HL-60/S4 treated with retinoic acid at 250 ng/mL for 4 days and 3 days (cell line): ENCODE data around the gene TCF21.

Source experiments
- in situ Hi-C: fragments of 300-500 bp; cut with MboI; formaldehyde crosslinking; loops from 2 replicates; pipeline ENCODE4 v1.7.0; 2022; ENCODE audit warnings: low sequenced_read_pairs

The TCF21 gene

DNA sequence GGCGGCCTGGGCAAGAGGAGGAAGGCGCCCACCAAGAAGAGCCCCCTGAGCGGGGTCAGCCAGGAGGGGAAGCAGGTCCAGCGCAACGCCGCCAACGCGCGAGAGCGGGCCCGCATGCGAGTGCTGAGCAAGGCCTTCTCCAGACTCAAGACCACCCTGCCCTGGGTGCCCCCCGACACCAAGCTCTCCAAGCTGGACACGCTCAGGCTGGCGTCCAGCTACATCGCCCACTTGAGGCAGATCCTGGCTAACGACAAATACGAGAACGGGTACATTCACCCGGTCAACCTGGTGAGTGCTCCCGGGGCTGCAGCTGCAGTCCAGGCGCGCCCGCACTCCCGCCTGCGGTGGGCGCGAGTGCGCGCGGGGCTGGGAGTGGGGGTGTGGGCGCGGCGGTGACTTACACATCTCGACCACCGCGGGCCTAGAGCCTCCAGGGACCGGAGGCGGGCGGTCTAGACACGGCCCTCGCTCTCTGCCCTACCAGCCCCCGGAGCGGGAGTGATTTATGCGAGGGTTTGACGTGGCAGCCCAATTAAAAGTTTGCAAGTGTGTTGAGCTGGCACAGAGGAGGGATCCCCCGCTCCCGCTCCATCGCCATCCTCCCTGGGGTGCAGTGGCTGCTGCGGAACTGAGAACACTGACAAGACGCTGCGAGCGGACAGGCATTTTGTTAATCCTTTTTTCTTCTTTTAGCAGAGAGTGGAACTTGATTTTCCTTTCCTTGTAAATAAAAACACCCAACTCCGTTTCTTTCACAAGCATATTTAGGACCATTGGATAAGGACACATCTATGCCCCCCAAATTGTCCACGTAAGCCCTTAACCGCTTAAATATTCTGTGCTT lies 867 bp downstream of the TCF21 start:
- in situ Hi-C loops: no loop called here

DNA sequence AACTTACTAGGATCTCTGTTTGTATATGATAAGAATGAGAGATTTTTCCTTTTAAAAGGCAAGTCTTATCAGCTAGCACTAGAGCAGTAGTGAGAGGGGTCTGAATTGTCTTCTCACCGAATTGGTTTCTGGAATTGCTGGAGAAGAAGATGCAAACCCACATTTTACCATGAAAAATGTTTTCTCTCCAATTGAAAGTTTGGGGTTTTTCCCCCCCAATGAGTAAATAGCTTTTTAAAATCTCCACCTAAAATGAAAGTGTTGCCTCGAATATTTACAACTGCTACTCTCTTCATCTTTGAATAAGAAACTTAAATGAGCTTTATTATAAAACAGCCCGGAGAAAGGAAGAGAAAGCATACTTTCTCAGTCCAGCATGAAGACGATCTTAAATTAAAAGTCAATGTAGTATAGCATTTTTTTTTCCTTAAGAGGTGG lies 1.8 kb downstream of the TCF21 start:
- in situ Hi-C loops: no loop called here

DNA sequence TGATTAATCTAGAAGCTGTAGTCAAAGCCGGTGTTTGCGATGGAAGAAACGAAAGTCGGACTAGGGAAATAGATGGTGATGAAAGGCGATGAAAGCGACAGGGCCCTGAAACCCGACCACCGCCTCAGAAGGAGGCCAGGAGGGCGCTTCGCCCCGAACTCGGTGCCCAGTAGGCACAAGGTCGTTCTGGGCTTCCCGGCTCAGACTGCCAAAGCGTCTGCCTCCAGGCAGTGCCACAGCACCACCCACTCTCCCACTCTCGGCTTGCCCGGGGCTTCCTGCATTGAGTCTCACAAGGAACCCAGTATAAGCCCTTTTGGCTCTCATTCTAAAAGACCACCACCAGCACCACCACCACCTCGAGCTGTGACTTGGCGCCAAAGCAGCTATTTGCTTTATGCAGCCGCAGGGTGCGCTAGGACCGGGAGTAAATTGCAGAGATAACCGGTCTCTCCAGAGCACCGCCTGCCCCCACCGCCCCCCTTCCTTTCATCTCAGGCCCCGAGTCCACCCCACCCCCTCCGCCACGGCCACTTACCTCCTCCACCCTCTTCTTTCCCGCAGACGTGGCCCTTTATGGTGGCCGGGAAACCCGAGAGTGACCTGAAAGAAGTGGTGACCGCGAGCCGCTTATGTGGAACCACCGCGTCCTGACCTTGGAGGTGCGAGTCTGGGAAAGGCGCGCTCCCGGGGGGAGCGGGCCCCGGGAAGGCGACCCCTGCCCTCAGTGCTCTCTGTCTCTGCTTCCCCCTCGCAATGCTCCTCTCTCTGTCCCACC lies 2.4 kb downstream of the TCF21 start:
- in situ Hi-C loops: no loop called here

DNA sequence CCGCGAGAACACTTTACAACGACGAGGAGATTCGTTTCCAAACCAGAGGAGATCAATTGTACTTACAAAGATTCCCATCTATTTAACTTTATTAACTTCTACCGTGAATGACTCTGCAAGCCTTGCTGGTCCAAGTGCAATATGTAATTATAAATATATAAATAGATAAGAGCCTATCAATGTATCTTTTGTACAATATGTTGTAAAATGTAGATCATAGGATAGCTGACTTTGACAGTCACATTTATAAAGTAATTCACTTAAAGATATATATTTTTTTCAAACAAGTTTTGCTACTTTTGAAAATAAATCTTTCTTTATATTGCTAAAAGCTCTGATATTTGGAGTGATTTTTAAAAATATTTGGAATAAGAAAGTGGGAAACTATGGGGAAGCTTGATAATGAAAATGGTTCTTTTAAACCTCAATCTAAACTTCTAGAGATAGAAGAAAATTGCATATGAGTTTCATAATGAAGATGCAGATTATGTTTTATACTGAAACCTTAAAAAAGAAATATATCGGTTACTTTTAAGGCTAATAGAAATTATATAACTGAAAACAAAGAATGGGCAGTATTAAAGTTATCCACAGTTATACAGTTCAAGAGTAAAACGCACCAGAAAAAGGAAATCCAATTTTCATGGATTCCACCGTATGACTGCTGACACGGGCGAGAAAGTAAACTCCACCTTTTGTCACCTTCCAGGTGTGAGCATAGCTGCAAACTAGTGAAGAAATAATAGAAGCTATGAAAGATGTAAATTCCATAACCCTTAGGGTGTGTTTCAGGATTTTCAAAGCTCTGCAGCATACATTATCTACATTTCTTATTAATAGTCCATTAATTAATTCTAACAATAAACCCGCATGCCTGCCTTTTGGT lies 3.3 kb downstream of the TCF21 start:
- in situ Hi-C loops: no loop called here

DNA sequence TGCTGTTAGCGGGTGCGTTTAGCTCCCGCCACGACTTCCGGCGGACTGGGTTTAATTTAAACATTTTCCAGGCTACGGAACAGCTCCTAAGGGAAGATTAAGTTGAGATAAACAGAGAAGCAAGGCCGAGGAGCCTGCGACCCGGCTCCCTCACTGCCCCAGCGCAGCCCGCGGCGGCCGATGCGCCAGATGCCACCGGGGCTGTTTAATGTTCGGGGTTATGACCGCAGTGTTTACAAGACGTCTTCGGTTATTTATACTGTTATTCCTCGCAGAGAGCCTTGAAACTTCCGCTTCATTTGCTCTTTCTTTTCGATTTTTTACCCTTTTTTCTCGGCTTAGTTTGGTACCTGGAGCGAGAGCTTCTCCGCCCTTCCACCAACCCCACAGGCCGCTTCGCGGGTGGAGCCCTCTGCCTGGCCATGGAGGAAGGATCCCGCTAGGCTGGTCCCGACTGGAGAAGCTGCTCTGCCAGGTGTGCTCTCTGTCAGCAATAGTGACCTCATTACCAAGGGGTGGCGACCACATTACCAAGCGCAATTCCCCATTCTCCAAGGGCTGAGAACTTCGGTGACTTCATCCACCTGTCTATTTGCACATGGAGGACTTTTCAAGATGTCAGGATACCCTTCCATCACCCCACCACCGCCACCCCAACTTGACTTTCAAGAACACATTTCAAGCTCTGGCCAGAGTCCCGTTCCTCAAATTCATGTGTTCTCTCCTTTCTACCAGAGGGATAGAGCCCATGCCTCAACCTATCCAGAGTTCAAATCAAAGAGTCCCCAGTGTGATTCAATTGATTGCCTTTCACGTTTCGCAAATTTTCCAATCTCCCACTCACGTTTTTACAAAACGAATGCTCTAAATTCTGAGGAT lies 4.1 kb downstream of the TCF21 start:
- in situ Hi-C loops: no loop called here

DNA sequence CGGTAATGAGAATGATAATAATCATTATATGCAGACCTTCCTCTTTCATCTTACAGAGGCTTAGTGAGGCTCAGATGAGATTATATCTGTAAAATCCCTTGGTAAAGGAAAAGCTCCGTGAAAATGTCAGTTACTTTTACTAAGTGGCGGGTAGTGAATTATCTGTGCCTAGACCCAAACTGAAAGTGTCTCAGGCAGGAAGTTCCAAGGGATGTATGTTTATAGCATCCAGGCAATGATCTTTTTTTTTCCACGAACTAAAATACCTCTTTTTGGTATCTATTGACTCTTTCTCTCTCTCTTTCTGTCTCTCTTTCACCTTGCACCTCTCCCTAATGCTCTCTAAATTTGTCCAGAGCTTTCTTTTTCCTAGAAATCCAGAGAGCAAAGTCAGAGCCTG lies 5.0 kb downstream of the TCF21 start:
- in situ Hi-C loops: no loop called here

DNA sequence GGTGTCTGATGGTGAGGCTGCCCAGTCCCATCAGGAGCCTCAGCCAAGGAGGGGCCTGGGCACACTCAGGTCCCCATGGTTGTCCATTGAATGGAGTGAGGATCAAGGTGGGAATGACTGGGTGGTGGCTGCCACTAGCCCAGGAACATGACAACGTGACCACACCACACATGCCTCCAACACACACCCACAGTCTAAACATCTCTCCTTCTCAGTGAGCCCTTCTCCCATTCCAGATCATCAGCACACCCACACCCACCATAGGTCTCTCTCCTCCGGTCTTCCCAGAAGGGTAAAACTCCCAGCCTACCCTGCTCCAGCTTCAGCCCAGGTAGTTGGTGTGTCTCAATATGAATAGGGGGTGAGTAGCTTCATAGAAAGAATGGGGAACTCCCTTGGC lies 5.5 kb downstream of the TCF21 start:
- in situ Hi-C loops: no loop called here

DNA sequence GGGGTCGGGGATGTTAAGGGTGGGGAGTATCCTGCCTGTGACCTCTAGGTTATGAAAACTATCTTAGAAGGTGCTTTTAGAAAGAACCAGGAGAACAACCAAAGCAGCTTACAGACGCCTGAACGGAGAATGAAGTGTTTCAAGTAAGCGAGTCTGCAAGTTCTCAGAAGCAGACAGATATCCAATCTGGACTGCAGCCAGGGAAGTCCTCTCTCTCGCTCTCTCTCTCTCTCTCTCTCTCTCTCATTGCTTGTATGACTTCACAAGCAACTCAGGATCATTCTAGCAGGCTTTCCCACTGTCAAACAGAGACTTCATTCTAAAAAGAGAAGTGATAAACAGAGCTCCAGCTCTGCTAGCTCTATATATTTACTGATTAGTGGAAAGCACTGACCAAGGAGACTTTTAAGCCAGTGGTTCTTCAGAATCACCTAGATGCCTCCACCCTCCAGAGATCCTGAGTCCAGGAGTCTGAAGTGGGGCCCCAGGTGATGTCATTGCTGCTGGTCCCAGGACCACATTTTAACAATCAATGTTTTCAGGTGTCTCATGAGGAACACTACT lies 6.0 kb downstream of the TCF21 start:
- in situ Hi-C loops: no loop called here

DNA sequence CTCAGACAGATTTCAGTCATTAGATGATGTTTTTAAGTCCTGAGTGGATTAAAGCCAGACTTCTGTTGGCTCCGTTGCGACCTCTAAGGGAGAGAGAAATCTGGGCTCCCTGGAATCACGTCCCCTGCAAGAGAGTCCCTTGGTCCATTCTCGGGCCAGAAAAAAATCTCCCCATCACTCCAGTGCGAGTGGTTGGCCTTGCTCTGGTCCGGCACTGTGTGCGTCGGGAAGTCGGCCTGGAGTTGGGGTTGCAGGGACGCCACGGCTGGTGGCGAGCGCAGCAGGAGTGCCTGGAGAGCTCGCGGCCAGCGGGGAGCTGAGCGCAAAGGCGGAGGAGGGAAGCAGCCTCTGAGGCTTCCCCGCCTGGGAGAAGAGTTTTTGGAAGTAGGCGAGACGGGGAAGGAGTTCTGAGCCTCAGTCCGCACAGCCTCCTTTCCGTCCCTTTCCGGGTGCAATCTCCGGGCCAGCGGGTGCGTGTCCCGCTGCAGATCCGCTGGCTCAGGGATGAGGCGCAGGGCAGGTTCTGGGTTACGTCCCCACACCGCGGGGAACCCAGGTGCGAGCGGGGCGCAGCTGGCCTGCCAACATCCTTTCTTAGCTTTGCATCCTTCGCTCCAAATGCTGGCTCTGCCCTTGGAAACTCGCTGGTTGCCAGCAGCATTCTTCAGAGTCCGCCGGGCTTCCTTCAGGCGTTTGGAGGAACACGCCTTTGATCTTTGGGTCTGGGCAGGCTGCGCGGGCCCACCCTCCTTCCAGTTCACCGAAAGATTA lies 6.8 kb downstream of the TCF21 start:
- in situ Hi-C loops: no loop called here

DNA sequence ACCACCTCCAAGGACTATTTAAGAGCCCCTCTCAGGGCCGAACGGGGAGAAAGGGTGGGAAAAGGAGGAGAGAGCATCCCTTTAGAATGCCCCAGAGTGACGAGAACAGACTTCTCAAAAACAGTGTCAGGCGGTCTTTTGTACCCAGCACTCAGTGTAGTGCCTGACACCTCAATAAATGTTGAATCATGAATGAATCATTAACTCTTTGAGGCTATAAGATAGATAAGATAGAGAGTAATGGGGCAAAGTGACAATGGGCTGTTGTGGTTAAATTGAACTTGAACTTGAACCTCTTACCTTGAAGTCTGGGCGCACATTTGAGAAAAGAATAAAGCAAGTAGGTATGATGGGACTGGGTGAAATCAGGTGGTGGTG lies 7.4 kb downstream of the TCF21 start:
- in situ Hi-C loops: no loop called here

DNA sequence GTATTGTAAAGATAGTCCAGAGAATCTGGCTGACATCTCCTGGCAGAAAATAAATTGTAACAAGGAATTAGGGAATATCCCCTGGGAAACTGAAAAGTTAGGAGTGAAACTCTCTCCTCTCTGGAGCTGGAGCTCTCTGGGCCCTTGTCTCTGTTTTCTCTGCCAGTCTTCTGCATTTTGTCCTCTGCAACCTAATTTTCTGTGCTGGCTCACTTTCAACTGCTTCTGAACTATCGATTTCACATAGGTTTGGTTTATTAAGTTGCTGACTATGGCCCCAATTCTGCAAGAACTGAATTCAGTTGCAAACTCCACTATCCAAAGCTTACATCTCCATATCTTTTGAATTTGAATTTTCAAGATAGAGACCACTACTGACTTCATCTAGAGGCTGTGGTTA lies 9.3 kb downstream of the TCF21 start:
- in situ Hi-C loops: no loop called here

DNA sequence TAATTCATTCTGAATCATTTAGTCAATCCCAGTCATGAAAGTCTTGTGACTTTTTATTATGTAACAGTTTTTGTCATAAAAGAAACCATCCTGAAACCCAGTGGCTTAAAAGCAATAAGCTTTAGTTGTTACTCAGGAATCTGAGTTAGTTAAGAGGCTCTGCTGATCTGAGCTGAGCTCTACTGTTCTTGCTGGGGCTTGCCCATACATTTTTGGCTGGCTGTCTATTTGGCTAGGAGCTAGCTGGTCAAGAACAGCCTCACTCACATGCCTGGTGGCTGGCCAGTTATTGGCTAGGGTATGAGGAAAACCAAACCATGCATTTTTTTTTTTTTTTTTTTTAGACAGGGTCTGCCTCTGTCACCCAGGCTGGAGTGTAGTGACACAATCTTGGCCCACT lies 10.6 kb downstream of the TCF21 start:
- in situ Hi-C loops: no loop called here

DNA sequence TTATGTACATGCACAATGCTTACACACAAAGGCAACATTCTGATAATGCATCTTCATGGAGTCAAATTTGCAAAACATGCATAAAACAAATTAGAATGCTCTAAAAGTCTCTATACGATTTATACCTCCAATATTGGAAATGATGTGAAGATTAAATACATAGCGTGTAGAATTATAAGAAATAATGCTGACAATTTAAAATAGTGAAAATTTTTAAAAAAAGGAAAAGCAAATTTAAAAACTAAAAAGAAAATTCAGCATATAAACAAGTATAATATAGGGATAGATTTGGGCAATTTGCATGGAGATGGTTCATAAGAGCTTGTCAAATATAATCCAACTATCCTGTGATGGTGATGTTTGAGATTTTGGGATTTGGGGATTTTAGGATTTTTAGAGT lies 14.9 kb downstream of the TCF21 start:
- in situ Hi-C loops: no loop called here

DNA sequence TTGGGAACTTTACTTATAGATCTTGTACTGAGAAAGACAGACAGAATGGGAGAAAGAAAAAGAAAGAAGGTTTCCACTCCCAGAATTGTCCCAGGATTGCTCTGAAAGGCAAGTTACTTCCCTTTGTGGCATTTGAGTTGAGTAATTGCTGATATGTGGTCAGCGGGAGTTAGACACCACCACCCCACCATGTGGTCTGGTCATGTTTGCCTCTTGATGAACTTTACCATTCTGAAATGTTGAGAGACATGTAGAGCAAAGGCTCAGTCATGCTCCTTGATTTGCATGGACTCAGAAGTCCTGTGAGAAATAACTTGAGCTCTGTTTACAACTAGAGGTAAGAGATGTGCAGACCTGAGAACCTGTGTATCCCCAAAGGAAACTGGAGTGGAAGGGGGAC lies 17.1 kb downstream of the TCF21 start:
- in situ Hi-C loops: no loop called here

DNA sequence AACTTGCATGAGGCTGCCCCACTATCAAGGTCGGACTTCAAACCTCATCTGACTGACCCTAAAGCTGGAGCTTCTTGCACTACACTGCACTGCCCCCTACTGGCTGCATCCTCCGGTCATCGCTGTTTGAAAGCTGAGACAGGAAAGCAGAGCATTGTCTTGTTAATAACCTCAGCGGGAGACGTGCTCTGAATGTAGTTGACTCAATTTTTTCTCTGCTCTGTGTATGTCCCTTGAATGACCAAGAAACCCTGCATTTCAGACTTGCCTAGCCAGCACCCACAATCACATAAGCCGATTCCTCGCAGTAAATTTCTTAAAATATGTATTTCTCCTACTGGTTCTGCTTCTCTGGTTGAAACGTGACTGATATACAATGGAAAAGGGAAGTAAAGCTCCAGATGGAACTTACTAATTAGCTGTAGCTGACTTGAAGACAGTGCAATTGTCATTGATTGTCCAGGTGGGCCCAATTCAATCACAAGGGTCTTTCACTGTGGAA lies 27.8 kb downstream of the TCF21 start:
- in situ Hi-C loops: no loop called here

DNA sequence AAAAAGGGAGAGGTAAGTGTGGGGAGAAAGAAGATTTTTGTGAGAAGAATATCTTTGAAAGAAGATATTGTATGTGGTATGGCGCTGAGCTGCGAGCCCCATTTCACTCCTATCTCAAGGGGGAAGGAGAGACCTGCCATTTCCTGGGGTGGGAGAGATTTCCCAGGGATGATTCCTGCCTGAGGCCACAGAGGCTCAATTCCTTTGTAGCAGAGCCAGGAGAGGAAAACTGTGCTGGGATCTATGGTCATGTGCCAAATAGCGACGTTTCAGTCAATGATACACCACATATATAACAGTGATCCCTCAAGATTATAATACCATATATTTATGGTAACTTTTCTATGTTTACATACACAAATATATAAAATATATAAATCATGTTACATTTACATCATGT lies 28.9 kb downstream of the TCF21 start:
- in situ Hi-C loops: no loop called here

DNA sequence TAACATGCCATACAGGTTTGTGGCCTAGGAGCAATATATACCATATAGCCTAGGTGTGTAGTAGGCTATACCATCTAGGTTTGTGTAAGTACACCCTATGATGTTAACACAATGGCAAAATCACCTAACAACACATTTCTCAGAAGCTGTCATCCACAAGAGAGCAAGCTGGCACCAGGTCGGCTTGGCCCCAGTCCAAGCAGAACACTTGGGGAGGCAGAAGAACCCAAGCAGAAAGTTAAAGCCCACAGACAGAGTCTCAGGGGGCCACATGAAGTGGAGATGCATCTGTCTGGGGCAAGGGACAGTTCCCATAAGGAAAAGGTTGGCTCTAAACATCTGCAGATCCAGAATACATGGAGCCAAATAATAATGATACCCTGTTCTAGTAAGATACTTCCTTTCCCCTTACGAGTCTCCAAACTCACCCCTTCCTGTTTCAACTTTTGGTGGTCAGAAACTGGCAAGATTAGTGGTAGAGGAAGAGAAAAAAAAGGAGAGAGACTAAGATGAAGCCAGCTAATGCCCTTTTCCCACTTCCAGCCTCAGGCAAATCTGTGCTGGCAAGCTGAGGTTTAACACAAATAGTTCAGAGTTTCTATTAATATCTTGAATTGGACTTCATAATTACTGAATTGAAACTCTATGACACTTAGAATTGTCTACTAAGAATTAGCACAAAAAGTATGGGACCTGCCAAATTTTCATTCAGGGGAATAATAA lies 29.5 kb downstream of the TCF21 start:
- in situ Hi-C loops: no loop called here

DNA sequence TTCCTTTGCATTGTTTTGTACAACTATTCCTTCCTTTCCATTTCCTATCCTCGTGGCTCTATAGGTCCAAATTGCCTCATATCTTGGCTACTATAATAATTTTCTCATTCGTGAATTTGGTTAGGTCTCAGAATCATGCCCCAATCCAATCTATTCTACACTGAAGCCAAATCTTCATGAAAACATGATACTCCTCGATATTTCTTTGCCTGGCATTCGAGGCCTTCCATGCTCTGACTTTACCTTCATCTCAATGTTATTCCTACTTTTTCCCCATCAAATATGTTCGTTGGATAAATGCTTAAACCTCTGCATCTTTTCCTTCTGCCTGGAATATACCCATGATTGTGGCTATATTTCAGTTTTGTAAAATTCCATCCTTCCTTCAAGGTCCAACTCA lies 30.4 kb downstream of the TCF21 start:
- in situ Hi-C loops: no loop called here
